SKM-1 (cell line): ENCODE results near the gene LPAR1.

Source experiments
- DNase-seq: peaks from one replicate; lab custom pipeline; 2025; ENCODE audit not compliant: unreplicated experiment; lab: John Stamatoyannopoulos, UW

Gene LPAR1

GRCh38 chr9:111037708-111038330 lies 451 bp downstream of the LPAR1 start:
- no peak for DNase-seq

- DNase-seq, result no peak
Measured at GRCh38 chr9:111037356-111037707, 938 bp downstream of the LPAR1 start.

GRCh38 chr9:111036946-111037345 lies 1.3 kb downstream of the LPAR1 start:
- no peak for DNase-seq

- DNase-seq, result no peak
Measured at GRCh38 chr9:111036429-111036789, 1.9 kb downstream of the LPAR1 start.

- no peak for DNase-seq
Measured at GRCh38 chr9:111035543-111036428, 2.5 kb downstream of the LPAR1 start.

GRCh38 chr9:111034898-111035539 lies 3.3 kb downstream of the LPAR1 start:
- DNase-seq, result no peak

GRCh38 chr9:111034170-111034897 lies 3.9 kb downstream of the LPAR1 start:
- DNase-seq, result no peak

- DNase-seq, result no peak
Measured at GRCh38 chr9:111030492-111030891, 7.8 kb downstream of the LPAR1 start.

- peak; percentile 60 for DNase-seq
Measured at GRCh38 chr9:111029260-111029659, 9.0 kb downstream of the LPAR1 start.

- no peak for DNase-seq
Measured at GRCh38 chr9:111027798-111028197, 10.5 kb downstream of the LPAR1 start.

- no peak for DNase-seq
Measured at GRCh38 chr9:111023128-111023527, 15.1 kb downstream of the LPAR1 start.

- no peak for DNase-seq
Measured at GRCh38 chr9:111020594-111020993, 17.7 kb downstream of the LPAR1 start.

GRCh38 chr9:111016426-111017045 lies 21.7 kb downstream of the LPAR1 start:
- no peak for DNase-seq

- no peak for DNase-seq
Measured at GRCh38 chr9:111016016-111016415, 22.3 kb downstream of the LPAR1 start.

GRCh38 chr9:111013707-111014106 lies 24.6 kb downstream of the LPAR1 start:
- DNase-seq, result no peak

- DNase-seq, result no peak
Measured at GRCh38 chr9:111013250-111013649, 25.0 kb downstream of the LPAR1 start.

- no peak for DNase-seq
Measured at GRCh38 chr9:111008158-111009075, 29.9 kb downstream of the LPAR1 start.

- DNase-seq, result no peak
Measured at GRCh38 chr9:111005746-111006470, 32.4 kb downstream of the LPAR1 start.

- no peak for DNase-seq
Measured at GRCh38 chr9:111004936-111005335, 33.3 kb downstream of the LPAR1 start.
